Measurements from ENCODE around the gene TYROBP. TPM values are rescaled to one million over a fixed set of nuclear protein-coding genes. Genes with fewer than 3 reads are reported as not detected.

Gene TYROBP
- total and polyA plus RNA-seq, 8 donors: 12.3 to 407 (median 14.1) TPM

GRCh38 chr19:35856546-35857149, 51.4 kb downstream of the TYROBP start, which contains the start of gene KIRREL2:
TSS of gene KIRREL2 (plus strand) at chr19:35856911. CDS start at chr19:35857120, 209 bp downstream.
- H3K9me3 ChIP-seq: no peaks in the 10 kb centered on the region
- TF ChIP-seq, protein P1, sequence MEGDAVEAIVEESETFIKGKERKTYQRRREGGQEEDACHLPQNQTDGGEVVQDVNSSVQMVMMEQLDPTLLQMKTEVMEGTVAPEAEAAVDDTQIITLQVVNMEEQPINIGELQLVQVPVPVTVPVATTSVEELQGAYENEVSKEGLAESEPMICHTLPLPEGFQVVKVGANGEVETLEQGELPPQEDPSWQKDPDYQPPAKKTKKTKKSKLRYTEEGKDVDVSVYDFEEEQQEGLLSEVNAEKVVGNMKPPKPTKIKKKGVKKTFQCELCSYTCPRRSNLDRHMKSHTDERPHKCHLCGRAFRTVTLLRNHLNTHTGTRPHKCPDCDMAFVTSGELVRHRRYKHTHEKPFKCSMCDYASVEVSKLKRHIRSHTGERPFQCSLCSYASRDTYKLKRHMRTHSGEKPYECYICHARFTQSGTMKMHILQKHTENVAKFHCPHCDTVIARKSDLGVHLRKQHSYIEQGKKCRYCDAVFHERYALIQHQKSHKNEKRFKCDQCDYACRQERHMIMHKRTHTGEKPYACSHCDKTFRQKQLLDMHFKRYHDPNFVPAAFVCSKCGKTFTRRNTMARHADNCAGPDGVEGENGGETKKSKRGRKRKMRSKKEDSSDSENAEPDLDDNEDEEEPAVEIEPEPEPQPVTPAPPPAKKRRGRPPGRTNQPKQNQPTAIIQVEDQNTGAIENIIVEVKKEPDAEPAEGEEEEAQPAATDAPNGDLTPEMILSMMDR (IDR thresholded peaks at IDR 0.05): no peak
- intact Hi-C loops (cut with DNase I): no loop called here
- DNase-seq: peak in 2 of 4 donors; percentile 10 to 84
- ATAC-seq: peak; percentile 49
- H3K27me3 ChIP-seq: peaks cover 34 to 100% of the 10 kb centered on the region in 2 donors
- peaks cover 0 to 24% of the 10 kb centered on the region in 2 donors for H3K4me1 ChIP-seq
- H3K36me3 ChIP-seq: no peaks in the 10 kb centered on the region
- H3K4me3 ChIP-seq: peak within 1 kb of the TSS; percentile 27 to 46
- H3K27ac ChIP-seq: no peak within 1 kb of the TSS

Other genes with a start within 250 kb of the TYROBP start
- gene UPK1A, start 241.8 kb downstream of the TYROBP start, total RNA-seq: not detected
- under 1 TPM in 4 of 6 donors, not detected in 2; 0.18 to 0.48 (median 0.30) TPM for gene UPK1A, start 241.8 kb downstream of the TYROBP start, polyA plus RNA-seq (ENCODE audit: insufficient read length in 6 of 6)
- under 1 TPM; 0.15 to 0.31 TPM for gene ZBTB32, start 203.7 kb downstream of the TYROBP start, total RNA-seq
- gene ZBTB32, start 203.7 kb downstream of the TYROBP start, polyA plus RNA-seq (ENCODE audit: insufficient read length in 6 of 6): under 1 TPM; 0.32 to 0.94 (median 0.50) TPM
- gene KMT2B, start 190.3 kb downstream of the TYROBP start, total RNA-seq: 10 to 100 TPM; 29.4 to 39.1 TPM
- 10 to 100 TPM; 27.9 to 38.0 (median 33.9) TPM for gene KMT2B, start 190.3 kb downstream of the TYROBP start, polyA plus RNA-seq (ENCODE audit: insufficient read length in 6 of 6)
- 10 to 100 TPM; 14.1 to 25.8 TPM for gene IGFLR1, start 165.8 kb downstream of the TYROBP start, total RNA-seq
- gene IGFLR1, start 165.8 kb downstream of the TYROBP start, polyA plus RNA-seq (ENCODE audit: insufficient read length in 6 of 6): 1 to 10 TPM; 2.0 to 6.1 (median 5.1) TPM
- gene U2AF1L4, start 162.9 kb downstream of the TYROBP start, total RNA-seq: 10 to 100 TPM; 15.2 to 16.6 TPM
- gene U2AF1L4, start 162.9 kb downstream of the TYROBP start, polyA plus RNA-seq (ENCODE audit: insufficient read length in 6 of 6): 10 to 100 TPM; 16.0 to 20.5 (median 17.7) TPM
- gene PSENEN, start 162.6 kb downstream of the TYROBP start, total RNA-seq: 10 to 100 TPM; 59.6 to 90.3 TPM
- gene PSENEN, start 162.6 kb downstream of the TYROBP start, polyA plus RNA-seq (ENCODE audit: insufficient read length in 6 of 6): 10 to 100 TPM; 39.6 to 59.7 (median 46.9) TPM
- 1 to 10 TPM; 6.6 to 9.9 TPM for gene LIN37, start 159.7 kb downstream of the TYROBP start, total RNA-seq
- gene LIN37, start 159.7 kb downstream of the TYROBP start, polyA plus RNA-seq (ENCODE audit: insufficient read length in 6 of 6): 10 to 100 TPM; 11.0 to 14.5 (median 12.7) TPM
- gene HSPB6, start 151.3 kb downstream of the TYROBP start, total RNA-seq: 10 to 100 TPM; 38.3 to 39.7 TPM
- 10 to 100 TPM; 51.8 to 91.7 (median 71.3) TPM for gene HSPB6, start 151.3 kb downstream of the TYROBP start, polyA plus RNA-seq (ENCODE audit: insufficient read length in 6 of 6)
- gene PROSER3, start 150.1 kb downstream of the TYROBP start, total RNA-seq: 10 to 100 TPM; 21.8 to 22.2 TPM
- gene PROSER3, start 150.1 kb downstream of the TYROBP start, polyA plus RNA-seq (ENCODE audit: insufficient read length in 6 of 6): 10 to 100 TPM; 19.0 to 21.4 (median 20.8) TPM
- gene ARHGAP33, start 132.7 kb downstream of the TYROBP start, total RNA-seq: 10 to 100 TPM; 11.4 to 11.9 TPM
- gene ARHGAP33, start 132.7 kb downstream of the TYROBP start, polyA plus RNA-seq (ENCODE audit: insufficient read length in 6 of 6): 10 to 100 TPM; 23.7 to 35.6 (median 29.4) TPM
- not detected for gene PRODH2, start 95.5 kb downstream of the TYROBP start, total RNA-seq
- gene PRODH2, start 95.5 kb downstream of the TYROBP start, polyA plus RNA-seq (ENCODE audit: insufficient read length in 6 of 6): under 1 TPM in 3 of 6 donors, not detected in 3; 0.15 to 0.31 (median 0.16) TPM
- under 1 TPM in 1 of 2 donors, not detected in 1; 0.08 TPM for gene NPHS1, start 55.8 kb downstream of the TYROBP start, total RNA-seq
- gene NPHS1, start 55.8 kb downstream of the TYROBP start, polyA plus RNA-seq (ENCODE audit: insufficient read length in 6 of 6): 1 to 10 TPM in 3 of 6 donors, under 1 TPM in 3; 0.45 to 2.0 (median 1.0) TPM
- gene KIRREL2, start 51.4 kb downstream of the TYROBP start, total RNA-seq: under 1 TPM in 1 of 2 donors, not detected in 1; 0.08 TPM
- gene KIRREL2, start 51.4 kb downstream of the TYROBP start, polyA plus RNA-seq (ENCODE audit: insufficient read length in 6 of 6): 1 to 10 TPM in 5 of 6 donors, under 1 TPM in 1; 0.76 to 3.5 (median 2.4) TPM
- 1 to 10 TPM; 3.0 to 8.6 TPM for gene APLP1, start 39.7 kb downstream of the TYROBP start, total RNA-seq
- 10 to 100 TPM in 1 of 6 donors, 1 to 10 TPM in 5; 8.0 to 11.0 (median 9.3) TPM for gene APLP1, start 39.7 kb downstream of the TYROBP start, polyA plus RNA-seq (ENCODE audit: insufficient read length in 6 of 6)
- gene NFKBID, start 7.8 kb downstream of the TYROBP start, total RNA-seq: 10 to 100 TPM; 11.8 to 19.1 TPM
- 1 to 10 TPM; 3.7 to 9.5 (median 7.2) TPM for gene NFKBID, start 7.8 kb downstream of the TYROBP start, polyA plus RNA-seq (ENCODE audit: insufficient read length in 6 of 6)
- gene HCST, start 5.8 kb downstream of the TYROBP start, total RNA-seq: 10 to 100 TPM; 24.7 to 26.0 TPM
- 1 to 10 TPM; 3.6 to 5.9 (median 4.4) TPM for gene HCST, start 5.8 kb downstream of the TYROBP start, polyA plus RNA-seq (ENCODE audit: insufficient read length in 6 of 6)
- 10 to 100 TPM; 12.2 to 14.8 TPM for gene LRFN3, start 28.1 kb upstream of the TYROBP start, total RNA-seq
- gene LRFN3, start 28.1 kb upstream of the TYROBP start, polyA plus RNA-seq (ENCODE audit: insufficient read length in 6 of 6): 10 to 100 TPM in 3 of 6 donors, 1 to 10 TPM in 3; 8.0 to 13.6 (median 11.1) TPM
- 10 to 100 TPM; 14.0 to 16.5 TPM for gene SDHAF1, start 86.9 kb upstream of the TYROBP start, total RNA-seq
- 10 to 100 TPM in 5 of 6 donors, 1 to 10 TPM in 1; 9.4 to 13.3 (median 10.9) TPM for gene SDHAF1, start 86.9 kb upstream of the TYROBP start, polyA plus RNA-seq (ENCODE audit: insufficient read length in 6 of 6)
- 10 to 100 TPM; 11.2 to 13.1 TPM for gene SYNE4, start 100.5 kb upstream of the TYROBP start, total RNA-seq
- 10 to 100 TPM in 1 of 6 donors, 1 to 10 TPM in 5; 6.8 to 10.4 (median 8.2) TPM for gene SYNE4, start 100.5 kb upstream of the TYROBP start, polyA plus RNA-seq (ENCODE audit: insufficient read length in 6 of 6)
- gene ALKBH6, start 105.9 kb upstream of the TYROBP start, total RNA-seq: 10 to 100 TPM; 19.3 to 22.7 TPM
- 10 to 100 TPM; 16.8 to 21.0 (median 19.2) TPM for gene ALKBH6, start 105.9 kb upstream of the TYROBP start, polyA plus RNA-seq (ENCODE audit: insufficient read length in 6 of 6)
- gene CLIP3, start 124.6 kb upstream of the TYROBP start, total RNA-seq: 10 to 100 TPM in 1 of 2 donors, 1 to 10 TPM in 1; 5.8 to 16.6 TPM
- gene CLIP3, start 124.6 kb upstream of the TYROBP start, polyA plus RNA-seq (ENCODE audit: insufficient read length in 6 of 6): 10 to 100 TPM; 22.4 to 33.0 (median 31.5) TPM
- 1 to 10 TPM; 7.1 to 7.2 TPM for gene THAP8, start 146.0 kb upstream of the TYROBP start, total RNA-seq
- gene THAP8, start 146.0 kb upstream of the TYROBP start, polyA plus RNA-seq (ENCODE audit: insufficient read length in 6 of 6): 1 to 10 TPM; 5.7 to 8.4 (median 6.9) TPM
- 1 to 10 TPM; 3.7 to 4.3 TPM for gene WDR62, start 146.6 kb upstream of the TYROBP start, total RNA-seq
- gene WDR62, start 146.6 kb upstream of the TYROBP start, polyA plus RNA-seq (ENCODE audit: insufficient read length in 6 of 6): 1 to 10 TPM; 4.0 to 6.7 (median 4.5) TPM
- gene OVOL3, start 202.8 kb upstream of the TYROBP start, total RNA-seq: not detected
- under 1 TPM in 2 of 6 donors, not detected in 4; 0.27 to 0.34 TPM for gene OVOL3, start 202.8 kb upstream of the TYROBP start, polyA plus RNA-seq (ENCODE audit: insufficient read length in 6 of 6)
- 10 to 100 TPM; 43.7 to 51.7 TPM for gene POLR2I, start 206.6 kb upstream of the TYROBP start, total RNA-seq
- 10 to 100 TPM; 35.8 to 52.4 (median 45.7) TPM for gene POLR2I, start 206.6 kb upstream of the TYROBP start, polyA plus RNA-seq (ENCODE audit: insufficient read length in 6 of 6)
- 100 to 1,000 TPM; 116 to 130 TPM for gene TBCB, start 207.2 kb upstream of the TYROBP start, total RNA-seq
- gene TBCB, start 207.2 kb upstream of the TYROBP start, polyA plus RNA-seq (ENCODE audit: insufficient read length in 6 of 6): 100 to 1,000 TPM in 4 of 6 donors, 10 to 100 TPM in 2; 90.2 to 122 (median 111) TPM
- gene CAPNS1, start 231.8 kb upstream of the TYROBP start, total RNA-seq: 100 to 1,000 TPM; 688 to 720 TPM
- 100 to 1,000 TPM; 479 to 615 (median 546) TPM for gene CAPNS1, start 231.8 kb upstream of the TYROBP start, polyA plus RNA-seq (ENCODE audit: insufficient read length in 6 of 6)
- gene COX7A1, start 244.2 kb upstream of the TYROBP start, total RNA-seq: 10 to 100 TPM; 47.1 to 64.9 TPM
- 10 to 100 TPM; 29.4 to 47.3 (median 35.1) TPM for gene COX7A1, start 244.2 kb upstream of the TYROBP start, polyA plus RNA-seq (ENCODE audit: insufficient read length in 6 of 6)